Putamen (tissue), 1 donor: ENCODE data around the gene EIF3I.
"Not testable (repeated sequence)": the region's sequence is repeated elsewhere in the genome, so short reads cannot be mapped to it uniquely, and the experiment has no call there.

Experiments
- DNase-seq: peaks from one replicate; pipeline ENCODE4 v3.0.0-alpha.2; 2016; ENCODE audit warnings: low spot score

EIF3I gene

DNA sequence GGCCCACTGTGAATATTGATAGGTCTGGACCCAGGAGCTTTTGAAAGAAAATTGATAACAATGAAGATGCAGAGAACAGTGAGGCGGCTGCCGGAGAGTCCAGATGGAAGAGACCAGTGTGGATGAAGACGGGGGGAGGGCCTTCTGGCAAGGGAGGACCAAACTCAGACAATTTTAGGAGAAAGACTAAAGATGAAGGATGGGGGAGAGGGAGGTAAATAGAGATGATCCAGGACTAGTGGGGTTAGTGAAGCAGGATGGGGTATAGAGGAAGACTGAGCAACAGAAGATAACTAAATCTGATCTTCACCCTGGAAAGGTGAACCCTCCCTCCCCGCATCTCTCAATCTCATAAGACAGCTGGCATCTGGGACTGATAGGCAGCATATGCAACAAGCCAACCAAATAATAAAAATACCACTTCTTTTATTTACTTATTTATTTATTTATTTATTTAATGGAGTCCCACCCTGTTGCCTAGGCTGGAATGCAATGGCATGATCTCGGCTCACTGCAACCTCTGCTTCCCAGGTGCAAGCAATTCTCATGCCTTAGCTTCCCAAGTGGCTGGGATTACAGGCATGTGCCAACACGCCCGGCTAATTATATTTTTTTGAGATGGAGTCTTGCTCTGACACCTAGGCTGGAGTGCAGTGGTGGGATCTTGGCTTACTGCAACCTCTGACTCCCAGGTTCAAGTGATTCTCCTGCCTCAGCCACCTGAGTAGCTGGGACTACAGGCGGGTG, 10.5 kb downstream of the EIF3I start:
- DNase-seq: no peak

DNA sequence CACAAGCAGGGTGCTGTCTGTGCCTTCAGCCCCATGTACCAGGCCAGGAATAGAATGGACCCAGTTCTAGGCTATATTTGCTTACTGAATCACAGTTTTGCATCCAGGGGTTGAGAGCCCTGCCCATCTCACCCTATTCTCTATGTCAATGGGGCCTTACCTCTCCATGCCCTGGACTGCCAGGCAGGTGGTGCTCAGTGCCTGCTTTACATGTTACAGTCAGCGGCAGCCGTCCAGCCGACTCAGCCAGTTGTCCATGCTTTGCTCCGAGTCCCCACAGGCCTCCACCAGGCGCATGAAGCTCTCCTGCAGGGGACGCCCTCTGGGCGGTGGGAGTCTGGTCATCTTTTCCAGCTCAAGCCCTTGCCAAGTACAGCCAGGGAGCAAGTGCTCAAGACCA, 12.6 kb downstream of the EIF3I start:
- DNase-seq: no peak

DNA sequence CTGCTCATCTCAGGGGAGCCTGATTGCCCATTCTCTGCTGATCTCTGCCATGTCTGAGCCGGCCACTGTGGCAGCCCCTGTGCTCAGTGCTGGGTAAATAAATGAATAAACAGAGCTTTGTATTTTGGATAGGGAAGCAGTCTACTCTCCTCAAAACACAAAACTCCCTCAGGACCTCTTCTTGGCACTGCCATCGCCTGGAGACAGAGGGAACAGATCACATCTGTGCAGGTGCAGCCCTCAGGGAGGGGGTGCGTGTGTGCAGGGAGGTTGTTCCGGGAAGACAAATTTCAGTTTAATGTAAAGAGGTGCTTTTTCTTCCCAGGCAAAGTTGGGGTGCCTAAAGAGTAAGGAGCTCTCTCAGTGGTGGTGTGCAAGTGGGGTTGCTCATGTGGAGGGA, 17.1 kb downstream of the EIF3I start:
- no peak for DNase-seq

DNA sequence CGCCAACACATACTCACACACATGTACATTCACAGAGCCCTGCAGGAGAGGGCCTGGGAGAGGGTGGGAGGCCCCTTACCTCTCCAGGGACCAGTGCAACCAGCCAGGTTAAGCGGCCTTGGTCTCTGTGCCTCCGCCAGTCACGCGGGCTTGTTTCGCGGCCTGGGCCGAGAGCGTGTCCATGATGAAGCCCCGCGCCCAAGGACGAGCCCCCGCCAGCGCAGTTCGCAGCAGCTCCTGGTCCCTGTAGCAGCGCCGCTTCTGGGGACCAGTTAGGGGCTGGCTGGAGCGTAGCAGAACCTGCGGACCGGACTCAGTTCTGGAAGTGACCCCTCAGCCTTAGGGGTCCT, 17.6 kb downstream of the EIF3I start:
- no peak for DNase-seq

DNA sequence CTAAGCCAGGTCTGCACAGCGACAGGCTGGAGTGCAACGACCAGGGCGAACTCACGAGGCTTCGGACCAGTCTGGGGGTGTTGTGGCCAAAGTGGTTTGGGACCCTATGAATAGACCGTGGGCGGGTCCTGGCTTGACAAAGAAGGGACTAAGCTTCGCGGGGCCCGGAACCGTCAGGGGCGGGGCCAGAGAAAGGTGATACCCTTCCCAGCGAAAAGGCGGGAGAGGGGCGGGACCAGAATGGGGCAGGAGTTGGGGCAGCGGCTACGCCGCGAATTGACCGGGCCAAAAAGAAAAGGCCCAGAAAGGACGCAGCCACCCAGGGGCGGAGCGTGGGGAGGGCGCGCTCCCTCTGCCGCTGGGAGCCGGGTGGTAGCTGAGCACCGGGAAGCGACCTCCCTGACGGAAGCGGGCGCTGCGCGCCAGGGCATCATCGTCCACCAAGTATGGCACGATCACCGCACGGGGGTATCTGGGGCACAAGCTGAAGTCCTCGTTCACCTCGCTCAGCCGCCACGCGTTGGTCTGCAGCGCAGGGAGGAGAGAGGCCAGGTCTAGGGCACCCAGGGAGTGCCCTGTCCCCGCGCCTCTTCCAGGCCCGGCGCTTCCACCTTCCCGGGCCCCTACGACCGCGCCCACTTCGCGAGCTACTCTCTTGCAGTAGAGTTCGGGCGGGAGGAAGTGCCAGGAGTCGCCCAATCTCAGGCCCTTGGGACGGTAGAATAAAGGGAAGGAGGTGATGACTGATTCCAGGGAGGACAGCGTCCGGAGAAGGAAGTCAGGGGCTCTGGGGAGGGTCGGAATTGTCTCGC, 18.1 kb downstream of the EIF3I start:
- DNase-seq: no peak

DNA sequence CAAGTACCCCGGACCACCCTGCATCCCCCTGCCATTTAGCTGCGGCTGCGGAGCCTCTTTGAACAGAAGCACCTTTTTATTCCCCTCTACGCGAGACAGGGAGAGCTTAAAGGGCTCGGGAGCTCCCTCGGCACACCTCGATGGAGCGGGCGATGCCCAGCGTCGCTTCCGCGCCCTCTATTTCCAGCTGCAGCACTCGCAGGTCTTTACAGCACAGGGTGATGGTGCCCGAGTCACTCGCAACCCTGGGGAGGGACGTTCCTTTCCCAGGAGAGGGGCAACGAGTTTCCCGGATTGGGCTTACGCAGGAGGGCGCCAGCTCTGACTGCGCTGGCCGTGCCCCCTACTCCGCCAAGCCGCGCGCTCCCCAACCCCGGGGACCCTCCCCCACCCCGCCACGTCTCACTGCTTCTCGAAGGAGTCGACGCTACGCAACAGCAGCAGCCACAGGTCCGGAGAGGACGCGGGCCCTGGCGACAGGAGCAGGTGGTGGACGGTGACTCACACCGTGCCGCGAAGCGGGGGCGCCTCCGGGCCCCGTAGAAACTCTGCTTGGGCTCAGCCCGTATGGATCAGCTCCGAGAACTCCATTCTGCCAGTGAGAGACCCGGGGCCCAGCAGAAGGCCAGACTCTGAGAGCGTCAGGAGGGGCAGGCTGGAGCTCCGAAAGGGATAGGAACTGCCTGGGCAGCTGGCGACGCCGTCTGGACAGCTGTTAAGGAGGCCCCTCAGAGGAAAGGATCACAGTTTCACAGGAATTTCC, 19.0 kb downstream of the EIF3I start:
- peak; percentile 50 for DNase-seq

DNA sequence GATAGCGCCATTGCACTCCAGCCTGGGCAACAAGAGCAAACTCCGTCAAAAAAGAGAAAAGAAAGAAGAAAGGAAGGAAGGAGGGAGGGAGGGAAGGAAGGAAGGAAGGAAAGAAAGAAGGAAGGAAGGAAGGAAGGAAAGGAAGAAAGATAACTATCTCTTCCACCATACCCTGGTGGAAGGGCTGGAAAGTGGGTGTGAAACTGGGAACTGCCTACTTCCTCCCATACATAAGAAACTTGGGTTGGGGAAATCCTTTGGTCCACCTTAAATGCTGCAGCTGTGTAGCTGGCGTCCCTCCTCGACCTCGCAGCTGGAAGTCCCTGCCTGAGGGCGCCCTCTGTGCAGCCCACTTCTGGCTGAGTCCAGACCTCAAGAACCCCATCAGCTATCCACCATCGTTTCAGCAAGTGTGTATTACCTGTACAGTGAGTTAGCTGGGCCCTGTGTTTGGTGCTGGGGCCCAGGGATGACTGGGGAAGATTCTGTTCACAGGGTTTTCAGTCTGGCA, 20.2 kb downstream of the EIF3I start:
- peak; percentile 70 for DNase-seq

DNA sequence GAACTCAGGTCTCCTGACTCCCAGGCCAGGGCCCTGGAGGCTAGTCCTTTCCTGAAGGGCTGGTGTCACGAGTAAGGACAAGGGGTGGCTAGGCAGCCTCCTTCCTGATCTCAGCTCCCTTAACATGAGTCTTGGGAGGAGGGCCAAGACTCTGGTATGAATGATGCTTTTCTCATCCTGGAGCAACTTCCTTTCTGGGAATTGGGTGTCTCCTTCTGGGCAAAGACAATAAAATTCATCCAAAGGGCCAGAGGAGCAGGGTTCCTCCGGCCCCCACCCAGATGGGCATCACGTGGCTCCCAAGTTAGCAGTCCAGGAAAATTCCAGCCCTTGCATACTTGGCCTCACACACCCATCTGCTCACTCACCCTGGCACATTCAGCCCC, 24.7 kb downstream of the EIF3I start, which contains the start of gene FAM167B:
TSS of gene FAM167B (plus strand) at position 335 of the 386 bp plus-strand sequence. CDS start 200 bp downstream, outside the sequence.
- DNase-seq: no peak

DNA sequence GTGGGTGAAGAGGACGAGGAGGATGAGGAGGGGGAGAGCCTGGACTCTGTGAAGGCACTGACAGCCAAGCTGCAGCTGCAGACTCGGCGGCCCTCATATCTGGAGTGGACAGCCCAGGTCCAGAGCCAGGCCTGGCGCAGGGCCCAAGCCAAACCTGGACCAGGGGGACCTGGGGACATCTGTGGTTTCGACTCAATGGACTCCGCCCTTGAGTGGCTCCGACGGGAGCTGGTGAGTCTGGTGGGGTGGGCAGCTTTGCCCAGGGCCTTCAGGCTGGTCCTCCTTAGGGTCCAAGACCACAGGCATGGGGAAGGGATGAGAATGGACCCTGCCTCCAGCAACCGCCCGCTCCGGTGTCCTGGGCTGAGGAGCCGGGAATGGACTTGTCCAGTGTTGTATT, 25.2 kb downstream of the EIF3I start:
- no peak for DNase-seq

DNA sequence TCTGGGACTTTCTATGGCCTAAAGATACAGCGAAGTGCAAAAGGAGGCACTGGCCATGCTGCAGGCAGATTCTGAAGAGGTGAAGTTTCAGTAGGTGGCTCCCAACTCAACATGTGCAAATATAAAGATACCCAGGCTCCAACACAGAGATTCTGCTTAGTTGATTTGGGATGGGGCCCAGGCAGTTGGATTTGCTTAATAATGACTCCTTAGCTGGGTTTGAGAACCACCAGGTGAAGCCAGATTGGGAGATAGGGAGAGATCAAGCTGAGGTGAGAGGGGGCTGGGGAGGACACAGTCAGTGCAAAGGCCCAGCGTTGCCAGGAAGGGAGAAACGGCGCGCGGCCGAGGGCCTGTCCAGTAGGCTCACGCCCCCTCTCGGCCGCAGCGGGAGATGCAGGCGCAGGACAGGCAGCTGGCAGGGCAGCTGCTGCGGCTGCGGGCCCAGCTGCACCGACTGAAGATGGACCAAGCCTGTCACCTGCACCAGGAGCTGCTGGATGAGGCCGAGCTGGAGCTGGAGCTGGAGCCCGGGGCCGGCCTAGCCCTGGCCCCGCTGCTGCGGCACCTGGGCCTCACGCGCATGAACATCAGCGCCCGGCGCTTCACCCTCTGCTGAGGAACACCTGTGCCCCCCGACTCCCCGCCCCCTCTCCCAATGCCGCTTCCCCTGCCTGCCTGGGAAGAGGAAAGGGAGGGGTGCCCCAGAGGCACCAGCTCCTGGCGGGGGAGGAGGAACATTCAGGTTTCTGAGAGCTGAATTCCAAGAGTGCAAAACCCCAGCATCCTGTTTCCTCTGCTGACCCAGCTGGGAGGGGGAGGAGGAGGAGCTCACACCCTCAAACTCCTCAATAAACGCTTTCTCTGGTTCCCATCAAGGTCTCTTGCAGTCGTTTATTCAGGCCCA, 26.0 kb downstream of the EIF3I start:
- DNase-seq: no peak

DNA sequence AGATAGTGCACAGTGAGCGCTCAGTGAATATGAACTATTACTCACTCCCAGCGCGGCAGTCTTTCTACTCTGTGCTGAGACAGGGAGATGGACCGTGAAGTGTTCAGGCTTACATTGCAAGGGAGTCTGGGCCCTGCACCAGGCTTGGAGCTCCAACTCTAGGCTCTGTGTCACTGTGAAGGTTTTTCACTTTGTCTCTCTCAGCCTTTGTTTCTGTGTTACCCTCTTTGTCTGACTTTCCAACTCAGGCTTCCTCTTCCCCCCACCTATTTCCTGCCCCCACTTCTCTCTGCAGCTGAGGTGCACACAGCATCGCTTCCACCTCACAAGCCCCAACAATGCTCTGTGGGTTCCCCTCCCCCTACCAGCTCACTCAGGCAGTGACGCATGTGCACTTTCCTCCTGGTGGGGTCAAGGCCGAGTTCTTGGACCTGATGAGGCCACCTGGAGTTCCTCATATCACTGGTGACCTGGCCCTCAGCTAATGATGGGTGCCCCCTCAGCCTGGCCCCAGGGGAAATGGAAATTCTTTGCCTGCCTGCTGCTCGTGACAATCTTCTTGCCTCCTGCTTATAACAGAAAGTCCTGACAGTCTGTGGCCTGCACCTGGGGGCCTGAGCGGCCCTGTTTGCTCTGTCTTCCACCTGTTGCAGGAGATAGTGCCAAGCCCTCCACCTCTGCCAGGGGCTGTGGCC, 27.8 kb downstream of the EIF3I start:
- no peak for DNase-seq

DNA sequence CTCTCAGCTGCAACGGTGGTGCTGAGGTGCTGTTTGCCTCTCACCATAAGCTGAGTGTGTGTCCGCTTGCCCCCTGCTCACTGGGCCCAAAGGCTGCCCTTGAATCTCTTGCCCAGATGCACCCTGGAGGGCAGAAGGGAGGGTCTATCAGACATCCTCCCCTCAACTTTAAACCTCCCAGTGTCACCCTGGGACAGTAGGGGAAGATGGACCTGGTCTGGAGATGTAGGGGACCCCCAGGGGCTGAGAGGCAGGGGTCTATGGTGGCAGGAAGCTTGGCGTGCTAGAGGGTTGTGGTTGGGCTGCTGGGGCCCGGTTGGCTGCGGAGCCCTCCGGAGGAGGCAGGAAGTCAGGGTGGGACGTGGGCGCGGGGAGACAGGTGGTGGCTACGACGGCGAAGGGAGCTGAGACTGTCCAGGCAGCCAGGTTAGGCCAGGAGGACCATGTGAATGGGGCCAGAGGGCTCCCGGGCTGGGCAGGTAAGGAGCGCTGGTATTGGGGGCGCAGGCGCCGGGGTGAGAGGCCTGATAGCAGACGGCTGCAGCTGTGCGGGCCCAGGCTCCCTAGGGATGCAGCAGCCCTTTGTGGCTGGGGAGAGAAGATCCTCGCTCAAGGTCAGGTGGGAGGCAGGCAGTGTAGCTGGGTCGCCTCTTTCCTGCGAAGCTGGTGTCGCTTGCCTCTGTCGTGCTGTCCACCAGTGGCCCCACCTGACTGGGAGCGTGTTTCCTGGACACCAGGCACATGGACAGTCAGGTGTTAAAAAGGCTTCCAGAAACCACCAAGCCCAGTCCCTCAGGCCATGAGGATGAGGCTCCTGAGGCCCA, 28.9 kb downstream of the EIF3I start, which contains the start of gene LCK:
TSS of gene LCK (plus strand) at position 373 of the 824 bp plus-strand sequence. CDS start 23,065 bp downstream, outside the sequence.
- DNase-seq: no peak

DNA sequence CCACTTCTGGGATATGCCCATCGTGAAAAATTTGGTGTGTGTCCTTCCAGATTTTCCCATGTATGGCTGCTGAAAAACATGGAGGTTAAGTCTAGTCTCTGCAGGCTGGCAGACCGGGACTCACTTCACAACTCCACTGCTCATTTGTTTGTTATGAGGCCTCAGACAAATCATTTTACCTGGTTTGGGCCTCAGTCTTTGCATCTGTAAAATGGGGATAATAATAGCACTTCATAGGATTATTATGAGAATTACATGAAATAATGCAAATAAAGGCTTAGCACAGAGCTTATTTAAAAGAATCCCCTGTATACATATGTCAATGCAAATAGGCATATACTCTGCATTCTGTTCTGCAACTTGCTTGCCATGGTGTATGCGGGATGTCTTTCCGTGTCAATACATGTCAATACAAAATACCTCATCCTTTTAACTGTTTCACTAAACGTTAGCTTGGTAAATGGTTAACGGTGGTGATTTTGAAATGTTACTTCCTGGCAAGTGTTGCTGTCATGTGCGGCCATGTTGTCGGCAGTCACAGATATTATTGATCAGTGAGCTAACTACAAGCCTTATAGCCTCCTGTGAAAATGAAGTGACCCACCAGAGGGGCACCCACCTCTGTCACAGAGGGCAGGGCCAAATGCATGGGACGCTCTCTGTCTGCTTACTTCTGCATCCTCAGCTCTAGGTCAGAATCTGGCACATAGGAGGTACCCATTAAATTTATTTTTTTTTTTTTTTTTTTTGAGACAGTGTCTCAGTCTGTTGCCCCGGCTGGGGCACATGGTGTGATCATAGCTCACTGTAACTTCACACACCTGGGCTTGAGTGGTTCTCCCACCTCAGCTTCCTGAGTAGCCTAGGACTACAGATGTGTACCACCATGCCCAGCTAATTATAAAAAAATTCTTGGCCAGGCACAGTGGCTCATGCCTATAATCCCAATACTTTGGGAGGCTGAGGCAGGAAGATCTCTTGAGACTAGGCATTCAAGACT, 33.2 kb downstream of the EIF3I start:
- no peak for DNase-seq

DNA sequence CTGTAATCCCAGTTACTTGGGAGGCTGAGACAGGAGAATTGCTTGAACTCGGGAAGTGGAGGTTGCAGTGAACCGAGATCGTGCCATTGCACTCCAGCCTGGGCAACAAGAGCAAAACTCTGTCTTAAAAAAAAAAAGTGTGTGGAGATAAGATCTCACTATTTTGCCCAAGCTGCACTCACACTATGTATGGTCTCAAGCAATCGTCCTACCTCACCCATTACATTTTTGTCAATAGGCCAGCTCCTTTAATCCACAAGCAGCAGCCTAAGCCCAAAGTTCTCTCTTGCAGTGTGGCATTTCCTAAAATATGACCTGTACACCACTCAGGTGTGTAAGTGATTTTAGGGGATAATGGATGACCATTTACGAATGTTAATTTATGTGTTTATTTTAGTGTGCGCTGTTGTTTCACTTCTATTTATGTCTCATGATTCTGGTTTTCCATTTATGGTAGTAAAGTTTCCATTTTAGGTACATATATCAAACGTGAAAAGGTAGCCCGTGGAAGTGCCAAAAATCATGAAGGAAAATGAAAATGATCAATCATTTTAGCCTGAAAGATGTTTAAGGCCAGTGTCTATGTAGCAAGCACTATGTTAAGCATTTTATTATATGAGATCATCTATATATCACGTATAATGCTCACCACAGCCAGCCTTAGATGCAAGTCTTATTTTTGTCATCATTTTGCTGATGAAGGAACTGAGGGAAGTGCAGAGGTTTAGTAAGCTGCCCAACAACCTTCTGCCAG, 34.4 kb downstream of the EIF3I start:
- no peak for DNase-seq

DNA sequence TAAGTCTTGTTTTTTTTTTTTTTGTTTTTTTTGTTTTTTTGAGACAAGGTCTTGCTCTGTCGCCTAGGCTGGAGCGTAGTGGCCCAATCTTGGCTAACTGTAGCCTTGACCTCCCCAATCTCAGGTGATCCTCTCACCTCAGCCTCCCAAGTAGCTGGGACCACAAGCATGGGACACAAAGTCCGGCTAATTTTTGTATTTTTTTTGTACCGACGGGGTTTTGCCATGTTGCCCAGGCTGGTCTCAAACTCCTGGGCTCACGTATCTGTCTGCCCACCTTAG, 35.0 kb downstream of the EIF3I start:
- DNase-seq: no peak

DNA sequence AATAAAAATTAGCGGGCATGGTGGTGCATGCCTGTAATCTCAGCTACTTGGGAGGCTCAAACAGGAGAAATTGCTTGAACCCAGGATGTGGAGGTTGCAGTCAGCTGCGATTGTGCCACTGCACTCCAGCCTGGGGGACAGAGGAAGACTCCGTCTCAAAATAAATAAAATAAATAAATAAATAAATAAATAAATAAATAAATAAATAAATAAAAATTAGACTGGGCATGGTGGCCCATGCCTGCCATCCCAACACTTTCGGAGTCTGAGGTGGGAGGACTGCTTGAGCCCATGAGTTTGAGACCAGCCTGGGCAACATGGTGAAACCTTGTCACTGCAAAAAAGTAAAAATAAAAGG, 41.0 kb downstream of the EIF3I start:
- not testable (repeated sequence) for DNase-seq

DNA sequence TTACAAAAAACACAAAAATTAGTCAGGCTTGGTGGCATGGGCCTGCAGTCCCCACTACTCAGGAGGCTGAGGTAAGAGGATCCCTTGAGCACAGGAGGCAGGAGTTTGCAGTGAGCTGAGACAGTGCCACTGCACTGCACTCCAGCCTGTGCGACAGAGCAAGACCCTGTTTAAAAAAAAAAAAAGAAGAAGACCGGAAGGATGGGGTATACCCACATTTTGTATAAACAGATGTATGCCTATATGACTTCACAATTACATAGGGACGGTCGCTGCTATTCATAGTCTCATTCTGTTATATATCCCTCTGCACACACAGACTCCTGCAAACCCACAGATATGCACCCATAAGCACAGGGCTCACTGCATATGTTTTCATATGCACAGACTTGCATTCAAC, 41.5 kb downstream of the EIF3I start:
- DNase-seq: no peak

DNA sequence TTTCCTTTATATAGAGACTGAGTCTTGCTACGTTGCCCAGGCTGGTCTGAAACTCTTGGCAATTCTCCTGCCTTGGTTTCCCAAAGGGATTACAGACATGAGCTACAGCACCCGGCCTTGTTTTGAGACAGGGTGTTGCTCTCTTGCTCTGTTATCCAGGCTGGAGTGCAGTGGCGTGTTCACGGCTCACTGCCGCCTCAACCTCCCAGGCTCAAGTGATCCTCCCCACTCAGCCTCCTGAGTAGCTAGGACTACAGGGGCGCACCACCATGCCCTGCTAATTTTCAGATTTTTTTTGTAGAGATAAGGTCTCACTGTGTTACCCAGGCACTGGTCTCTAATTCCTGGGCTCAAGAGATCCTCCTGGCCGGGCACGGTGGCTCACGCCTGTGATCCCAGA, 43.6 kb downstream of the EIF3I start:
- DNase-seq: no peak
